SU-DHL-6 (cell line): ENCODE results near the gene MYO6.

ENCODE experiments used
- H2AFZ ChIP-seq: fragments of 200-600 bp; sonication (generic); 2 replicates; pipeline ENCODE4 v1.6.1; 2014; ENCODE audit warnings: low read depth, mild to moderate bottlenecking, moderate library complexity, mixed read lengths, antibody characterized with exemption, low read length; ENCODE audit not compliant: severe bottlenecking
- H3F3A ChIP-seq: fragments of 200-600 bp; shearing (Covaris generic); 2 replicates; pipeline ENCODE4 v1.6.0; 2016; ENCODE audit warnings: antibody characterized with exemption, mild to moderate bottlenecking; ENCODE audit not compliant: insufficient read depth
- H3K27ac ChIP-seq: fragments of 200-600 bp; sonication (generic); 2 replicates; pipeline ENCODE4 v1.5.1; 2016; ENCODE audit warnings: low read depth, mild to moderate bottlenecking, low read length, moderate library complexity, mixed read lengths
- H3K27me3 ChIP-seq: fragments of 200-600 bp; sonication (generic), shearing (Covaris generic); 2 replicates; pipeline ENCODE4 v1.6.0; 2014; ENCODE audit warnings: mild to moderate bottlenecking, low read length
- H3K36me3 ChIP-seq: fragments of 200-600 bp; sonication (generic); 2 replicates; pipeline ENCODE4 v1.6.1; 2014; ENCODE audit warnings: mild to moderate bottlenecking, low read length, mixed read lengths
- H3K4me2 ChIP-seq: fragments of 300-600, 200-600 bp; shearing (Covaris generic), sonication (generic); 2 replicates; pipeline ENCODE4 v1.6.0; 2014; ENCODE audit warnings: low read length, low read depth, mild to moderate bottlenecking; ENCODE audit not compliant: poor library complexity, severe bottlenecking
- H3K4me3 ChIP-seq: fragments of 200-600 bp; sonication (generic); 2 replicates; pipeline ENCODE4 v1.5.1; 2014; ENCODE audit warnings: antibody characterized with exemption, low read length, mild to moderate bottlenecking, mixed read lengths; ENCODE audit not compliant: insufficient read depth, poor library complexity, severe bottlenecking
- H3K79me2 ChIP-seq: fragments of 200-600 bp; sonication (generic); 2 replicates; pipeline ENCODE4 v1.6.1; 2014; ENCODE audit warnings: mild to moderate bottlenecking, low read length, moderate library complexity; ENCODE audit not compliant: insufficient read depth
- H3K9ac ChIP-seq: fragments of 200-600 bp; sonication (generic); 2 replicates; pipeline ENCODE4 v1.7.0; 2014; ENCODE audit warnings: mild to moderate bottlenecking, low read length
- H3K9me2 ChIP-seq: fragments of 200-600 bp; sonication (generic); replicated peaks from 2 replicates; pipeline ENCODE4 v1.6.1; 2014; ENCODE audit warnings: low read length; ENCODE audit not compliant: insufficient read depth
- H3K9me3 ChIP-seq: fragments of 200-600 bp; sonication (generic); 2 replicates; pipeline ENCODE4 v1.6.1; 2014; ENCODE audit warnings: low read length, mixed read lengths; ENCODE audit not compliant: insufficient read depth
- H4K20me1 ChIP-seq: fragments of 200-600 bp; sonication (generic); 2 replicates; pipeline ENCODE4 v1.6.1; 2014; ENCODE audit warnings: low read depth, mild to moderate bottlenecking, antibody characterized with exemption, low read length, moderate library complexity, mixed read lengths
- EZH2phosphoT487 ChIP-seq: fragments of 200-600 bp; sonication (generic), shearing (Covaris generic); conservative IDR thresholded peaks from 2 replicates; pipeline ENCODE4 v1.6.1; 2018; ENCODE audit warnings: mild to moderate bottlenecking, antibody characterized with exemption, low read length, moderate library complexity, mixed read lengths
- TF ChIP-seq, protein P1 (sequence below): fragments of 200-600 bp; sonication (generic); IDR thresholded peaks from one replicate; pipeline ENCODE4 v1.5.1; 2017; ENCODE audit warnings: antibody characterized with exemption, mild to moderate bottlenecking, low read length, moderate library complexity; ENCODE audit not compliant: insufficient read depth, poor library complexity, severe bottlenecking

The MYO6 gene

GRCh38 chr6:75755704-75756103, 6.7 kb downstream of the MYO6 start:
- no peaks in the 10 kb centered on the region for H3K9me3 ChIP-seq
- no peak overlapping the region for H3K9ac ChIP-seq

DNA sequence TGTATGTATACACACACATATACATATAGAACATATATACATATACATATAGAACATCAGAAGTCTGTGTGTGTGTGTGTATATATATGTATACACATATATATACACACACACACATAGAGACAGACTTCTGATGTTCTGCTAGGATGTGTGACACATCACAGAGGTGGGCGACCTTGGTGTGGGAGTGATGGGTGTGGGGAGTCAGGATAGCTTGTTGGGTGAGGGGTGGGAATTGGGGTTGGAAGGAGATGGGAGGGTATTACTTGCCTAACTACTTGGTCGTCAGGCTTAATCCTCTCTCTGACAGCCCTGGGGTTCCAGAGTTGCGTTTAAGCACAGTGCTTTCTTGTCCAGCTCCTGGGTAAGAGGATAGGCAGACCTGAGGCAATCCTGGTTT, 8.3 kb downstream of the MYO6 start:
- Histone ChIP-seq H3K9ac (no peak overlapping the region), H2AFZ (no peak overlapping the region), H3K4me2 (no peak overlapping the region), H4K20me1 (no peaks in the 10 kb centered on the region), H3K9me2 (no peaks in the 10 kb centered on the region), H3K4me3 (no peak overlapping the region), H3F3A (no peaks in the 10 kb centered on the region), H3K27me3 (no peaks in the 10 kb centered on the region), H3K79me2 (no peaks in the 10 kb centered on the region), H3K9me3 (no peaks in the 10 kb centered on the region), H3K27ac (no peak overlapping the region), H3K36me3 (no peaks in the 10 kb centered on the region)
- TF ChIP-seq EZH2phosphoT487, result no peak
- TF ChIP-seq, protein P1, sequence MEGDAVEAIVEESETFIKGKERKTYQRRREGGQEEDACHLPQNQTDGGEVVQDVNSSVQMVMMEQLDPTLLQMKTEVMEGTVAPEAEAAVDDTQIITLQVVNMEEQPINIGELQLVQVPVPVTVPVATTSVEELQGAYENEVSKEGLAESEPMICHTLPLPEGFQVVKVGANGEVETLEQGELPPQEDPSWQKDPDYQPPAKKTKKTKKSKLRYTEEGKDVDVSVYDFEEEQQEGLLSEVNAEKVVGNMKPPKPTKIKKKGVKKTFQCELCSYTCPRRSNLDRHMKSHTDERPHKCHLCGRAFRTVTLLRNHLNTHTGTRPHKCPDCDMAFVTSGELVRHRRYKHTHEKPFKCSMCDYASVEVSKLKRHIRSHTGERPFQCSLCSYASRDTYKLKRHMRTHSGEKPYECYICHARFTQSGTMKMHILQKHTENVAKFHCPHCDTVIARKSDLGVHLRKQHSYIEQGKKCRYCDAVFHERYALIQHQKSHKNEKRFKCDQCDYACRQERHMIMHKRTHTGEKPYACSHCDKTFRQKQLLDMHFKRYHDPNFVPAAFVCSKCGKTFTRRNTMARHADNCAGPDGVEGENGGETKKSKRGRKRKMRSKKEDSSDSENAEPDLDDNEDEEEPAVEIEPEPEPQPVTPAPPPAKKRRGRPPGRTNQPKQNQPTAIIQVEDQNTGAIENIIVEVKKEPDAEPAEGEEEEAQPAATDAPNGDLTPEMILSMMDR, result no peak

More at GRCh38 chr6:75755704-75756103, 6.7 kb downstream of the MYO6 start:
- H3K9me2 ChIP-seq, result no peaks in the 10 kb centered on the region
- no peak overlapping the region for H3K4me2 ChIP-seq
- H4K20me1 ChIP-seq, result no peaks in the 10 kb centered on the region
- no peaks in the 10 kb centered on the region; the same call in 1 of the 2 replicates for H3K79me2 ChIP-seq
- no peaks in the 10 kb centered on the region for H3K27me3 ChIP-seq
- no peaks in the 10 kb centered on the region for H3K36me3 ChIP-seq
- H2AFZ ChIP-seq, result no peak overlapping the region
- H3K27ac ChIP-seq, result no peak overlapping the region
- peaks cover 4% of the 10 kb centered on the region; the same call in 1 of the 2 replicates for H3F3A ChIP-seq
- H3K4me3 ChIP-seq, result no peak overlapping the region
- TF ChIP-seq, protein P1, result no peak

DNA sequence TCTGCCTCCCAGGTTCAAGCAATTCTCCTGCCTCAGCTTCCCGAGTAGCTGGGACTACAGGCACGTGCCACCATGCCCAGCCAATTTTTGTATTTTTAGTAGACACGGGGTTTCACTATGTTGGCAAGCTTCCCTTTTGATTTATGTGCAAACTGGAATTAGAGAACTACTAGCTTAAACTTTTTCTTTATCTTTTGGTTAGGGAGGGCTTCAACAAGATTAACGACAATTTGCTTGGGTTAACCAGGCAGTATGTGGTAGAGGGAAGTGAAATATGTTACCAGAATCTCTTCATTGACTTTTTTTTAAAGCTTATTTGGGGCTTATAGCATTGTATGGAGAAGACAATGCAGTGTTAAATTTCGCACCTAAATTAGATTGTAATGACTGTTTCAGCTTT, 9.0 kb downstream of the MYO6 start:
- H3K79me2 ChIP-seq, result no peaks in the 10 kb centered on the region

More for the DNA sequence above, 9.0 kb downstream of the MYO6 start:
- Histone ChIP-seq H3K27ac (no peak overlapping the region), H3K9me3 (no peaks in the 10 kb centered on the region), H3K4me3 (no peak overlapping the region), H3K9ac (no peak overlapping the region), H4K20me1 (no peaks in the 10 kb centered on the region), H3K9me2 (no peaks in the 10 kb centered on the region), H3K4me2 (no peak overlapping the region), H3K36me3 (no peaks in the 10 kb centered on the region), H3K27me3 (no peaks in the 10 kb centered on the region), H2AFZ (no peak overlapping the region), H3F3A (no peaks in the 10 kb centered on the region)
- TF ChIP-seq, protein P1, result no peak
- TF ChIP-seq EZH2phosphoT487, result no peak
